Spleen (tissue), 7 donors: Measurements from ENCODE around the gene GON4L.

ENCODE experiments used
- CTCF ChIP-seq, 11 experiments: fragments of 200-600 bp in 7 of 11; fragments of 450-650 bp in 4 of 11; sonication (generic) in 4 of 11; IDR thresholded peaks in 8 of 11; conservative IDR thresholded peaks in 3 of 11; 1 replicate in 7 of 11; 2 replicates in 4 of 11; pipeline versions ENCODE4 v1.4.0 to v1.8.0; 2016 to 2021; ENCODE audit warnings: antibody characterized with exemption in 11 of 11, inconsistent platforms in 4 of 11, mild to moderate bottlenecking in 1 of 11
- POLR2A ChIP-seq, 3 donors: fragments of 450-650 bp; IDR thresholded peaks; one replicate each; pipeline ENCODE4 v1.5.1; 2017; ENCODE audit warnings: antibody characterized with exemption in 3 of 3, mild to moderate bottlenecking in 1 of 3
- donor health status: DM: no; HTN: no; CAD: no; lungs with moderate emphysema.
- donor health status: DM: no; HTN: no; CAD: no.
- donor health status: DM: no; HTN: no; CAD: no.

GRCh38 chr1:155880950-155881349 is 23.9 kb upstream of the GON4L start:
- TF ChIP-seq CTCF (IDR thresholded peaks at IDR 0.05 in 8 of 11, conservative IDR thresholded peaks at IDR 0.05 in 3 of 11), result no peak
- TF ChIP-seq POLR2A (IDR thresholded peaks at IDR 0.05), result no peak
